Stomach (tissue), 9 donors: ENCODE results near the gene HS6ST3. TPM values are rescaled to one million over a fixed set of nuclear protein-coding genes. Genes with fewer than 3 reads are reported as not detected.

Experiments used
- DNase-seq, 2 donors: peaks; one replicate each; pipeline versions ENCODE4 v3.0.0 to v3.0.0-alpha.2; 2013 to 2019
- H3K27ac ChIP-seq, 5 donors: fragments of 200-600 bp in 4 of 5; sonication (generic) in 4 of 5; one replicate each; pipeline ENCODE4 v1.5.1; 2013 to 2019; ENCODE audit warnings: mild to moderate bottlenecking in 1 of 5, moderate library complexity in 1 of 5
- H3K27me3 ChIP-seq, 3 donors: fragments of 200-600 bp; sonication (generic); one replicate each; pipeline ENCODE4 v1.5.1; 2017 to 2019; ENCODE audit warnings: mixed run types in 1 of 3
- H3K36me3 ChIP-seq, 4 donors: fragments of 200-600 bp; sonication (generic); 1 replicate in 3 of 4; 2 replicates in 1 of 4; pipeline ENCODE4 v1.5.1; 2016 to 2019
- H3K4me1 ChIP-seq, 4 donors: fragments of 200-600 bp; sonication (generic); one replicate each; pipeline ENCODE4 v1.5.1; 2016 to 2019
- H3K4me3 ChIP-seq, 4 donors: fragments of 200-600 bp; sonication (generic) in 3 of 4; one replicate each; pipeline ENCODE4 v1.5.1; 2016 to 2019; ENCODE audit warnings: mild to moderate bottlenecking in 1 of 4
- H3K9me3 ChIP-seq, 4 donors: fragments of 200-600 bp; sonication (generic); one replicate each; pipeline ENCODE4 v1.5.1; 2016 to 2019
- EP300 ChIP-seq: sonication (generic); formaldehyde crosslinking; IDR thresholded peaks from one replicate; pipeline ENCODE4 v1.6.1; 2017; ENCODE audit warnings: antibody characterized with exemption
- POLR2A ChIP-seq, 4 donors: fragments of 450-650 bp; IDR thresholded peaks; one replicate each; pipeline ENCODE4 v1.6.1; 2016; ENCODE audit warnings: antibody characterized with exemption in 4 of 4, control low read depth in 2 of 4, mild to moderate bottlenecking in 1 of 4, moderate library complexity in 1 of 4
- POLR2AphosphoS5 ChIP-seq, 3 donors: sonication (generic); formaldehyde crosslinking; IDR thresholded peaks; one replicate each; pipeline ENCODE4 v1.6.1; 2016; ENCODE audit warnings: antibody characterized with exemption in 3 of 3
- WGBS, 5 donors: extraction: QIAGEN DNeasy Blood & Tissue Kit in 3 of 5; methylation state at CpG; one replicate each; pipeline versions ENCODE4 v1.1.5 to v1.1.7; 2013 to 2018; 5-methylcytosine and 5-hydroxymethylcytosine counted together
- intact Hi-C: fragments of 100-400 bp; cut with DNase I; formaldehyde crosslinking; loops from one replicate; pipeline ENCODE4 v1.15.1; 2023; ENCODE audit warnings: low total_unique reads
- polyA plus RNA-seq, 3 donors: library from polyadenylated mRNA; stranded (reverse); fragments of 200-250 nt; gene quantifications; one replicate each; pipeline ENCODE4 v1.2.3, GENCODE V29; 2013
- total RNA-seq, 5 donors: library from RNA; depleted of rRNA; stranded (reverse); fragments of >200 nt; gene quantifications; one replicate each; pipeline versions ENCODE4 v1.1.0 to v1.2.3, GENCODE V29; 2014 to 2016
- TF ChIP-seq, protein P1 (sequence below), 7 experiments: fragments of 450-650 bp in 4 of 7; fragments of 200-600 bp in 3 of 7; sonication (generic) in 3 of 7; IDR thresholded peaks; one replicate each; pipeline ENCODE4 v1.5.1; 2016 to 2019; ENCODE audit warnings: antibody characterized with exemption in 7 of 7, control low read depth in 2 of 7, mild to moderate bottlenecking in 1 of 7
- donor health status: healthy with polysubstance abuse.
- donor health status: Bipolar disorder and iron deficiency.
- donor health status: healthy.

The HS6ST3 gene
- total and polyA plus RNA-seq, 8 donors: 0.15 to 4.0 (median 0.75) TPM; not detected in 1

DNA sequence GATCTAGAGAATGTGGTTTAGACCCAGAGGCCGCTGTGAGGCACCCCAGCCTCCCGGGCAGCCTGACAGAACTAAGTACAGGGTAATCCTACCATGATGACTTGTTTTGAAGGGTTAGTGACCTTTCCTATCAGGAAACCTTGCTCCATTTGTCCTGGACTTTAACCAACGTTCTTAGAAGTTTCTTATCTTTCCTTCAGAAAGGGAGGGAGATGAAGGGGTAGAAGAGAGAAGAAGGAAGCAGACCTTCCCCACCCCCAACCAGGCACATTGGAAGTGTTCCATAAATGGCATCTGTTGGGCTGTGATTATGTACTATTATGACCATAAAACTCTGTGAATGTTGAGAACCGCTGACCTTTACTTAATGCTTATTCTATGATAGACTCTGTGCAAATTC lies 720.2 kb downstream of the HS6ST3 start:
- H3K27me3 ChIP-seq: no peaks in the 10 kb centered on the region
- peaks cover 0 to 8% (median 0%) of the 10 kb centered on the region in 4 donors for H3K9me3 ChIP-seq
- DNase-seq: peak; percentile 20 to 52
- 28 to 40% (median 30%) methylated on average over 4 of the region's 4 CpGs for WGBS, 5 donors
- TF ChIP-seq, protein P1, sequence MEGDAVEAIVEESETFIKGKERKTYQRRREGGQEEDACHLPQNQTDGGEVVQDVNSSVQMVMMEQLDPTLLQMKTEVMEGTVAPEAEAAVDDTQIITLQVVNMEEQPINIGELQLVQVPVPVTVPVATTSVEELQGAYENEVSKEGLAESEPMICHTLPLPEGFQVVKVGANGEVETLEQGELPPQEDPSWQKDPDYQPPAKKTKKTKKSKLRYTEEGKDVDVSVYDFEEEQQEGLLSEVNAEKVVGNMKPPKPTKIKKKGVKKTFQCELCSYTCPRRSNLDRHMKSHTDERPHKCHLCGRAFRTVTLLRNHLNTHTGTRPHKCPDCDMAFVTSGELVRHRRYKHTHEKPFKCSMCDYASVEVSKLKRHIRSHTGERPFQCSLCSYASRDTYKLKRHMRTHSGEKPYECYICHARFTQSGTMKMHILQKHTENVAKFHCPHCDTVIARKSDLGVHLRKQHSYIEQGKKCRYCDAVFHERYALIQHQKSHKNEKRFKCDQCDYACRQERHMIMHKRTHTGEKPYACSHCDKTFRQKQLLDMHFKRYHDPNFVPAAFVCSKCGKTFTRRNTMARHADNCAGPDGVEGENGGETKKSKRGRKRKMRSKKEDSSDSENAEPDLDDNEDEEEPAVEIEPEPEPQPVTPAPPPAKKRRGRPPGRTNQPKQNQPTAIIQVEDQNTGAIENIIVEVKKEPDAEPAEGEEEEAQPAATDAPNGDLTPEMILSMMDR (IDR thresholded peaks at IDR 0.05): no peak
- TF ChIP-seq POLR2AphosphoS5 (IDR thresholded peaks at IDR 0.05) (peak in 2 of 3 donors; percentile 10 to 49), EP300 (no peak)
- H3K27ac ChIP-seq: peak overlapping the region in 2 of 5 donors; percentile 31 to 38
- H3K4me3 ChIP-seq: no peak overlapping the region
- intact Hi-C loops: no loop called here
- no peaks in the 10 kb centered on the region for H3K36me3 ChIP-seq
- H3K4me1 ChIP-seq: peaks cover 0 to 22% (median 15%) of the 10 kb centered on the region in 4 donors

DNA sequence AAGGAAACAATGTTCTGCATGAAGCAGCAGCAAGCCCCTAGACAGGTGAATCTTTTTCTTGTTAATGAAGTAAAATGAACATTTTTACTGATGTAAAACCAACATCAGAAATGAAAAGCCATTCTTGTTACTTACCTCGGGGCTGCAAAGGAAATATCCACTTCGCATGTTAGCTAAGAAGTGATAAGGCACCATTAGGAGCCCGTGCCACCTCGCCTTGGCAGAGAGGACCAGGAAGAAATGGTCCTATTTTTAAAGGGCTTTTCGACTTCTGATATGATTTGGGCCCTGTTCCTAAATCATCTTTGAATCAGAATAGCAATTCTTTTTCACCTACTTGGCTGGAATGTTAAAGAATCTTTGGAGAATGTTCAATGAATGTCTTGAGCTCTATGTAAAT lies 721.1 kb downstream of the HS6ST3 start:
- peaks cover 0 to 22% (median 15%) of the 10 kb centered on the region in 4 donors for H3K4me1 ChIP-seq
- no peaks in the 10 kb centered on the region for H3K27me3 ChIP-seq
- no peaks in the 10 kb centered on the region for H3K36me3 ChIP-seq
- peaks cover 0 to 8% (median 0%) of the 10 kb centered on the region in 4 donors for H3K9me3 ChIP-seq
- WGBS, 5 donors: 23 to 36% (median 30%) methylated on average over 5 of the region's 5 CpGs
- no peak overlapping the region for H3K4me3 ChIP-seq
- no peak for TF ChIP-seq POLR2A (IDR thresholded peaks at IDR 0.05)
- no peak for TF ChIP-seq EP300
- TF ChIP-seq, protein P1 (IDR thresholded peaks at IDR 0.05): no peak
- peak in 2 of 3 donors; percentile 8 to 55 for TF ChIP-seq POLR2AphosphoS5 (IDR thresholded peaks at IDR 0.05)
- peak in 1 of 2 donors; percentile 75 for DNase-seq
- intact Hi-C loops: no loop called here
- H3K27ac ChIP-seq: peak overlapping the region in 2 of 5 donors; percentile 9 to 38

DNA sequence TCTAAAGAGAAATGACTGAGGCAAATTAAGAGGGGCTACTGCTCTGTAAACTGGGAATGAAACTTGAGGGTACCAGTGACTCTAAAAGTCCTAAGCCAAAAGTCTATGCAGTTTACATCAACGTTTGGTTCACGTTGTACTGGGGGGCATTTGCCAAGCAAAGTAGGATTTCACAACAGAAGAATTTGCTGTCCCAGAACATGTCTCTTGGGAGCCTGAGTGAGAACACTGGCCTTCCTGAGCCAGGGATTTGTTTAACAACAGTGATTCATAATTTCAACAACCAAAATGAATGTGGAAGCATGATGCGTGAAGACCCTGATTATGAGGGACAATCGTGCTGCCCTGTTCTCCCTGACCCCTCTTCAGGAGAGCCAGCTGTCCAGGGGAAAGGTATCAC lies 726.4 kb downstream of the HS6ST3 start:
- H3K9me3 ChIP-seq: peaks cover 0 to 8% (median 0%) of the 10 kb centered on the region in 4 donors
- no peak for DNase-seq
- TF ChIP-seq EP300 (no peak), POLR2AphosphoS5 (IDR thresholded peaks at IDR 0.05) (peak in 1 of 3 donors; percentile 21)
- TF ChIP-seq, protein P1 (IDR thresholded peaks at IDR 0.05): no peak
- H3K4me1 ChIP-seq: peaks cover 0 to 3% (median 0%) of the 10 kb centered on the region in 4 donors
- no peaks in the 10 kb centered on the region for H3K36me3 ChIP-seq
- intact Hi-C loops: no loop called here
- no peak overlapping the region for H3K27ac ChIP-seq
- H3K27me3 ChIP-seq: no peaks in the 10 kb centered on the region
- H3K4me3 ChIP-seq: no peak overlapping the region
- 56 to 64% (median 61%) methylated on average over 4 of the region's 4 CpGs for WGBS, 5 donors

DNA sequence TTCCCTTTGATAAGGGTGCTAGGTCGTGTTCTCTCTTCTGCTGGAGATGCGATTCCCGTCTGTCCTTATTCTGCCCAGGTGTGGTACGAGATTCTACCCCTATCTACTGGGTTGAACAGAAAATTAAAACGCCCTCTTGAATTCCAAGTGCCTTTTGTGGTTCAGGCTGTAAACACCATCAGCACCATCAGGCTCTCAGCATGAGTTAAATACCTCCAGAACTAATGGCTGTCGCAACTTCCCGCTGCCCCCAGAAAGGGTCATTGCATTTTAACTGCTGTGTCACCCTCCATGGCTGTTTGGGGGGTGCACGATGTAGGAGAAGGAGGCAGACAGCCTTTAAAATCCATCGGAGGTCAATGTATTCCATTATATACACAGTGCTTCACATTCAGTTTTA lies 727.0 kb downstream of the HS6ST3 start:
- WGBS, 5 donors: 75 to 90% (median 87%) methylated on average over 9 of the region's 9 CpGs
- H3K36me3 ChIP-seq: no peaks in the 10 kb centered on the region
- DNase-seq: no peak

More for the DNA sequence above, 727.0 kb downstream of the HS6ST3 start:
- Histone ChIP-seq H3K27ac (no peak overlapping the region), H3K9me3 (peaks cover 0 to 8% (median 0%) of the 10 kb centered on the region in 4 donors), H3K4me1 (peaks cover 0 to 2% (median 0%) of the 10 kb centered on the region in 4 donors), H3K4me3 (no peak overlapping the region), H3K27me3 (no peaks in the 10 kb centered on the region)
- no peak for TF ChIP-seq POLR2AphosphoS5 (IDR thresholded peaks at IDR 0.05)
- TF ChIP-seq EP300: no peak
- TF ChIP-seq POLR2A (IDR thresholded peaks at IDR 0.05): no peak
- TF ChIP-seq, protein P1 (IDR thresholded peaks at IDR 0.05): no peak
- intact Hi-C loops: no loop called here
